Metanephros (tissue), 2 donors: ENCODE results near the gene ADAMTS16. TPM values are rescaled to one million over a fixed set of nuclear protein-coding genes. Genes with fewer than 3 reads are reported as not detected.

ENCODE experiments used
- small RNA-seq: library from RNA; depleted of rRNA; stranded (forward); fragments of <200 nt; gene quantifications from one replicate; pipeline ENCODE3, GENCODE V24; 2014; ENCODE audit warnings: low replicate concordance
- total RNA-seq: library from RNA; depleted of rRNA; stranded (reverse); fragments of >200 nt; gene quantifications from one replicate; pipeline ENCODE4 v1.2.3, GENCODE V29; 2014

ADAMTS16 gene, protein sequence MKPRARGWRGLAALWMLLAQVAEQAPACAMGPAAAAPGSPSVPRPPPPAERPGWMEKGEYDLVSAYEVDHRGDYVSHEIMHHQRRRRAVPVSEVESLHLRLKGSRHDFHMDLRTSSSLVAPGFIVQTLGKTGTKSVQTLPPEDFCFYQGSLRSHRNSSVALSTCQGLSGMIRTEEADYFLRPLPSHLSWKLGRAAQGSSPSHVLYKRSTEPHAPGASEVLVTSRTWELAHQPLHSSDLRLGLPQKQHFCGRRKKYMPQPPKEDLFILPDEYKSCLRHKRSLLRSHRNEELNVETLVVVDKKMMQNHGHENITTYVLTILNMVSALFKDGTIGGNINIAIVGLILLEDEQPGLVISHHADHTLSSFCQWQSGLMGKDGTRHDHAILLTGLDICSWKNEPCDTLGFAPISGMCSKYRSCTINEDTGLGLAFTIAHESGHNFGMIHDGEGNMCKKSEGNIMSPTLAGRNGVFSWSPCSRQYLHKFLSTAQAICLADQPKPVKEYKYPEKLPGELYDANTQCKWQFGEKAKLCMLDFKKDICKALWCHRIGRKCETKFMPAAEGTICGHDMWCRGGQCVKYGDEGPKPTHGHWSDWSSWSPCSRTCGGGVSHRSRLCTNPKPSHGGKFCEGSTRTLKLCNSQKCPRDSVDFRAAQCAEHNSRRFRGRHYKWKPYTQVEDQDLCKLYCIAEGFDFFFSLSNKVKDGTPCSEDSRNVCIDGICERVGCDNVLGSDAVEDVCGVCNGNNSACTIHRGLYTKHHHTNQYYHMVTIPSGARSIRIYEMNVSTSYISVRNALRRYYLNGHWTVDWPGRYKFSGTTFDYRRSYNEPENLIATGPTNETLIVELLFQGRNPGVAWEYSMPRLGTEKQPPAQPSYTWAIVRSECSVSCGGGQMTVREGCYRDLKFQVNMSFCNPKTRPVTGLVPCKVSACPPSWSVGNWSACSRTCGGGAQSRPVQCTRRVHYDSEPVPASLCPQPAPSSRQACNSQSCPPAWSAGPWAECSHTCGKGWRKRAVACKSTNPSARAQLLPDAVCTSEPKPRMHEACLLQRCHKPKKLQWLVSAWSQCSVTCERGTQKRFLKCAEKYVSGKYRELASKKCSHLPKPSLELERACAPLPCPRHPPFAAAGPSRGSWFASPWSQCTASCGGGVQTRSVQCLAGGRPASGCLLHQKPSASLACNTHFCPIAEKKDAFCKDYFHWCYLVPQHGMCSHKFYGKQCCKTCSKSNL
- 93.6 TPM for total RNA-seq

GRCh38 chr5:5139777-5140478 lies at the start of gene ADAMTS16:
Gene ADAMTS16 (plus strand): TSS chr5:5140330. CDS start chr5:5140468, 138 bp downstream.

Small RNA genes lying within 50 kb of the gene (small RNA-seq; reads per million reads assigned to genes)
- gene RN7SKP73: not detected
